GM19397 (cell line): ENCODE data around the gene SEMA4D.

Experiments
- ATAC-seq: cut with Tn5 transposase; IDR thresholded peaks from one replicate; pipeline ENCODE4 v1.9.1; 2021; ENCODE audit warnings: mild to moderate bottlenecking, moderate library complexity; ENCODE audit not compliant: unreplicated experiment

SEMA4D gene

DNA sequence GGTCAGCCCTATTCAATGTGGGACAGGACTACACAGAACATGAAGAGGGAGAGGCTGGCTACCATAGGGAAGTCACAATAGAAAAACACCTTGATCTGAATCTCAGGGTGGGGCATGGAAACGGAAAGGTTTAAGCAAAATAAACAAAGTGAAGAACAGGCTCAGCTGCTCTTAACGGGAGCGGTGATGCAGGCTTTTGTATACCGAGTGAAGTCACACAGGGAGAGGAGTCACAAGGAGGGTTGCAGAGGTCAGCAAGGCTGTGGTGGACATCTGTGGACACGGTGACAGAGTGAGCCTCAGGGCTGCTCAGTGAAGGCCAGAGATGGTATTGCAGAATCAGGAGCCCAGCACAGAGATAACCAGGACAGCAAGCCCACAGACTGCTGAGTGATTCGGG, 30.6 kb upstream of the SEMA4D start:
- no peak for ATAC-seq

DNA sequence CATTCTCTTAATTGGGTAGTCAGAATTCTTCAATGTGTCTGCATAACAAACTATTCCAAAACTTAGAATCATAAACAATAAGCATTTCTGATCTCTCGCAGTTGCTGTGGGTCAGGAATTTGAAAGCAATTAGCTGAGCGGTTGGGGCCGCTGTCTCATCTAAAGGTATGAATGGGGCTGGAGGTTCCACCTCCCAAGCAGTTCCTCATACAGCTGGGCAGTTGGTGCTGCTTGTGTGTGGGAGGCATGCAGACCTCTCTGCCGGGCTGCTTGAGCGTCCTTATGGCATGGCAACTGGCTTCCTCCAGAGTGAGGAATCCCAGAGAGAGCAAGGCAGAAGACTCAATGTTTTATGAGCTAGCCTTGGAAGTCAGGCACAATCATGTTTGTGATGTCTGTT, 30.2 kb upstream of the SEMA4D start:
- ATAC-seq = no peak

- ATAC-seq = no peak
Observed at GRCh38 chr9:89527084-89527483, 29.2 kb upstream of the SEMA4D start.

- no peak for ATAC-seq
Observed at GRCh38 chr9:89526667-89527066, 28.8 kb upstream of the SEMA4D start.

DNA sequence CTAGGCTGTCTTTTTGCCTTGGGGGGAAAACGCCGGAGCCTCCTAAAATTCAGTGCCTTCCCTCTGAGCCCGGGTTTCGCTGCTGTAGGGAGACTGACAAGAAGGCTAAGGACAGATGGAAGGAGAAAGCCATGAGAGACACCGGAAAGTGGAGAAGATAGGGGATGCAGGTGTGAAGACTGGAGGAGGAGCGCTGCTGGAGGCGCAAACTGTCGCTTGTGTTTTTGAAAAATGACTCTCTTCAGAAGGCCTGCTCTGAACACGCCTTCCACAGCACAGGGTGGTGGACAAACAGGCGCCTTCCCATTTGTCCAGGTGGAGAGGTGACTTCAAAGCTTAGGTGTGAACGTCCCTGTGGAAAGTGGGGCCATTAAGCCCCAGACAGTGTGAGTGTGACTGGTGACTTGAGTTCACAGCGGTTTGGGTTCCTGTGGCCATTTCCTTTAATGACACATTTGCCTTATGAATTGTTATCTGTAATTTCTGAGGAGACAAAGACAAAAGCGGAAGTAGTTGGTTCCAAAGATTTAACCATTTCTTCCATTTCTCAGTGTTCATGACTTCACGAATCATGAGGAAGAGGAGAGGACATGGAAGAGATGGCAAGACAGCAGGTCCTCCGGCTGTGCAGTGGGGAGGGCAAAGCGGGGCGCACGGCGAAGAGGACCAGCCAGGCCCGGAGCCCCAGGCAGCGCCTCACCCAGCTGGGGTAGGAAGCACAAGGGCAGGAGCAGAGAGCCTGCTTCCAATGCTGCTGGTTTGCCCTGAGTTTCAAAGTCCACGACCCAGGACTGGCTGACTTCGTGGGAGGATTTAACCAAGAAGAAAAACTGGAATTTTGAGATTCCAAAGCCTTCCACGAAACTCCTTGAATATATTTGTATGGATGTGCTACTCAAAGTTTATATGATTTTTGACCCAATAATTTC, 27.8 kb upstream of the SEMA4D start:
- no peak for ATAC-seq

DNA sequence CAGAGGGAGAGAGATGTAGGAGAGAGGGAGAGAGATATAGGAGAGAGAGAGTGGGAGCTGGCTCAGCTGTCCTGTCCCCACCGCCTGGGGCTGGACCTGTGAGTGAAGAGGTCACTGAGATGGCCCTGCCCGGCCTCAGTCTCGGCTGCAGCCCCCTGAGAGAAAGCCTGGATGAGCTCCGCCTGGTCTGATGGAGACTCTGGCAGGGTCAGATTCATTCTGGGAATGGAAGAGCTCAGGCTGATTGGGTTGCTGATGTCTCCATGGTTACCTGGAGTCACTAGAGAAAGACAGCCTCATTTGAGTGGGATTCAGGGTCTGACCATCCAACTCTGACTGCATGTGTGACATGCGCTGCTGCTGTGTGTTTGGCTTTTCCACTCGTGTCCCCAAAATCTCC, 27.1 kb upstream of the SEMA4D start:
- no peak for ATAC-seq

DNA sequence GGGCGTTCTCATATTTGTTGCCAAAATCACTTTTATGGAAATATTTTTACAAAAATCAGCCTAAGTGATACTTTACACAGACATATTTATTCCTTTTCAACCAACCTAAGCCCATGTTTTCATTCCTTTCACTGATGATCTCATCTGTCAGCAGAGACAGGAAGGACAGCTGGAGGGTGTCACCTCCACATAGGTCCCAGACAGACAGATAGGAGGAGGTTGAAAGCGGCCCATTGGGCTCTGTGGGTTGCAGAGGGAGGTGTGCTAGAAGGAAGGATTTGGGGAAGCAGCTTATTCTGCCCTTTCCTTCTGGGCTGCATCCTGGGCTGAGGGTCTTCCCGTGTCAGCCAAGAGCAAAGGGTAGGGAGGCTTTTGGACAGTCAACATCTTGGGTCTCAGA, 26.0 kb upstream of the SEMA4D start:
- ATAC-seq = no peak

- peak; percentile 10 for ATAC-seq
Observed at GRCh38 chr9:89522959-89523285, 25.0 kb upstream of the SEMA4D start.

- ATAC-seq = peak; percentile 87
Observed at GRCh38 chr9:89522261-89522958, 24.5 kb upstream of the SEMA4D start.

- ATAC-seq = no peak
Observed at GRCh38 chr9:89519366-89519805, 21.5 kb upstream of the SEMA4D start.

GRCh38 chr9:89518466-89519365, 20.8 kb upstream of the SEMA4D start:
- no peak for ATAC-seq

- no peak for ATAC-seq
Observed at GRCh38 chr9:89515416-89515815, 17.5 kb upstream of the SEMA4D start.

DNA sequence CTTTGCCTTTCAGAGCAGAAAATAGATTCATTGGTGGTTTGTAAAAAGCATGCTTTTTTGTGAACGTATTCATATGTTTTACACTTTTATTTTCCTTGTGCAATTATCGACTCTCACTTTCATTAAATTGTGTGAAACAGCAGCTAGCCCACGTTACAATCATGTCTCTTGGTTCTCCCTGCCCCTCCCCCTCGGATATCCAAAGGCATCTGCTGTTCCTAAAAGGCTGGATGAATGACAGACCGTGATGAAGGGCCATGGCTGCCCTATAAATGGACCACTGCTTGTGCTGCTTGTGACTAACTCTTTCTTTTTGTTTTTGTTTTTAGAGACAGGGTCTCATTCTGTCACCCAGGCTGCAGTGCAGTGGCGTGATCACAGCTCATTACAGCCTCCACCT, 17.0 kb upstream of the SEMA4D start:
- ATAC-seq = no peak

DNA sequence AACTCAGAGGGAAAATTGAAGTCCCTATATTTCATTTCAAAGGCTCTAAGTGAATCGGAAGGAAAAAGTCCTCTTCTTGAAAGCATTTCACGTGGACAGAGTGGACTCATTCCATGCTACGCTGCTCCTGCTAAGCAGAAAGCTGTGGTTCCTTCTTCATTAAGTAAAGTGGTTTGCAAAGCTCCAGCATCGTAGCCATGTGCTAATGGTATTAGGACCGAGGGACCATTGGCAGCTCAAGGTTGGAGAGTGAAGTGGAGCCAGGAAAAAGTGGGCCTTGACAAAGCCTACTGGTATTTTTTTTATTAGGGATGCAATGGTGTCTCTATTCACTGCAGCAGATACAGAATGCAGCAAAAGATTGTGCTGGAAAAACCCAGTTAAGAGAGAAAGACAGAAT, 16.4 kb upstream of the SEMA4D start:
- no peak for ATAC-seq

DNA sequence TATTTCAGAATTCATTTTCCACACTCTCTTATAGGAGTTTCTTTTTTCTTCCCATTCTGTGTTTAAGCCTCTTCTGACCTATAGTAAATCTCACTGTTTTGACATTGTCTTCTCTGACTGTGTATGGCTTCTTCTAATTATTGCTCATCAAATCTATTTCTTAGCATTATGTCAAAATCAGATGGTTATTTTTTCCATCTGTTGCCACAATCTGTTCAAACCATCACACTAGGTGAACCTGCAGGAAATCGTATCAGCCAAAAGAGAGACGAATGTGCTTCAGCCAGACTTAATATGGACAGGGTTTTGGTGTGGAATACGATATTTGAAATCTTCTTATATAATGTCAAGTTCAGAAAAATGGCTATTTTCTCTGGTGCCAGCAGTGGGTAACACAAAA, 15.9 kb upstream of the SEMA4D start:
- ATAC-seq = no peak

DNA sequence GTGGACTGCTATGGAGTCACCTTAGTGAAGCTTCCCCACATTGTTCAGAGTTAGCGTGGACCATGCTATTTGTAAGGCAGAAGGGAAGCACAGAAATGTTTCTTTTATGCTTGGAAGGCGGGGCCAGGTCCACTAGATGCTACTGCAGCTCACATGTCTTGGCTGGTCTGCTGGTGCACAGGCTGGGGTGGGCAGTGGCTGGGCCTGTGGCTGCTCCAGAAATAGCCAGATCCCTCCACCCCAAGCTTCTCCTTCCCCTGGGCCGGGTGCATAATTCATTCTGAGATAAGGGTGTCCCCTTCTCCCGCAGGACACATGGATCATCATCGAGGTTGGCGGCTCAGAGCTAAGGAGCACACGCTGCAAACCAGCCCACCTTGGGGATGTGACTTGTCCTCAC, 14.5 kb upstream of the SEMA4D start:
- ATAC-seq = no peak

DNA sequence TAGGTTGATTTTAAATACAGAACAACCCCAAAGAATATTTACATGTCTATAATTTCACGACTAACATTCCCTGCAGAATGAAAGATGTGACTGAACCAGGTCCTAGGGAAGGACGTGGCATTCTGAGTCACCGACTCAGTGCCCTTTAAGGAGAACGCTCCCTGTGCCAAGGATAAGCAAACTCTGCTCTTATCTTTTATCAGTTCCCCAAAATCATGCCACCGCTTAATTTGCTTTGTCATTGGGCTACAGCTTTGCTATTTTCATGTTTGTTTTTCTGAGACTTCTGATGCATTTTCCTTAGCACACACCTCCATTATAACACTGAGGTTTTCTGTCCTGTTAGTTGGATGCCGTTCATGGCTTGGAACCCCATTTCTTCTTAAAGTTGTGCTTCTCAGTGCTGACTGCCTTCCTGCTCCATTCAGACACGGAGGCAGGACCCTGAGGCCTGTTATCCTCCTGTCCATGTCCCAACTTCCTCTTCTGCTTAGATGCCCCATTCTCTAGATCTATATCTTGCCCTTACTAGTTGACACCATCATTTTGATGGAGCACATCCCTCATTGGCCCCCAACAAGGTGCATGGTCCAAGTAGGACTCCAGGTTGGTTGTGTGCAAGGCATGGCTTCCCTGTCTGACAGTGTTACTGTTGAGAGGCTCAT, 11.2 kb upstream of the SEMA4D start:
- no peak for ATAC-seq

GRCh38 chr9:89505911-89506310, 8.0 kb upstream of the SEMA4D start:
- ATAC-seq = no peak

DNA sequence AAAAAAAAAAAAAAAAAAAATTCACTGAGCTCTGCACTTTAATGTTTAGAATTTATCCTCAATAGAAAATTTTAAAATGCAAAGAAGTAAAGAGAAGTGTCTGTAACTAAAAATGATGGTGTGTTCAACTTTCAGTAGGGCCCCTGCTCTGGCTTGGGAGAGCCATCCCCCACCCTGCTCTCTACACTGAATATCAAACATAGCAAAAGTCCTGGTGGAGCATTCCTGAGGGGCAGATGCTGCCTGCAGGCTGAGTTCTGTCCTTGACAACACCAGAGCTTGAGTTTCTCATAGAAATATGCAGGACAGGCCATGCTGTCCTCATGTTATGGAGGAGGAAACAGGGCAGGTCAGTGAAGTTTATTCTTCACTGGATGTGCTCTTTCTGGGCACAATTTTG, 7.1 kb upstream of the SEMA4D start:
- no peak for ATAC-seq

DNA sequence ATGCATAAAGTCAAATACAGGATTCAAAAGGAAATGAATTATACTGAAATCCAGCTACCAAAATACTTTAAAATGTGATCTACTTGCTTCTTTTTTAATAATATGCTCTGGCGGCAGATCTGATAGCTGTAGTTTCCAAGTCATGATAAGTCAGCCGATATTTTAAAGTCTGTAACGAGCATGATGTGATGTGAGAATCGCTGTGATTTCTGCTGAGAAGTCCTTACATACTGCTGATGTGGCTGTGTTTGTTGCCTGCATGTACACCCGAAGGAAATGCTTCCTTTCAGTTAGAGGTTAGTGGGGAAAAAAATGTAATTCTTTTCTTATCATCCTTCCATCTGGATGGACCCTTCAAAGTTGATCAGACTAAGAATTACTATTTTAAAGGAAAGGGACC, 4.8 kb upstream of the SEMA4D start:
- ATAC-seq = no peak
